MCF 10A (cell line): ENCODE measurements around the gene LRP1. TPM values are rescaled to one million over a fixed set of nuclear protein-coding genes. Genes with fewer than 3 reads are reported as not detected.
A peak's percentile ranks its signal among the peaks of the same experiment; 100 is the strongest.

Experiments
- BruUV-seq: library from RNA; stranded (reverse); fragments of 400-500 nt; replicated peaks from 2 replicates; lab custom pipeline; 2021; lab: Mats Ljungman, UMichigan
- CTCF ChIA-PET: fragments of 300-600 bp; sonication (Branson Sonifier 250); formaldehyde crosslinking; extraction: SDS; loops from one replicate; lab custom pipeline; 2021; ENCODE audit warnings: antibody characterized with exemption, inconsistent platforms; lab: Yijun Ruan, JAX
- POLR2A ChIA-PET: fragments of 300-600, 350-650 bp; sonication (Branson Sonifier 250); formaldehyde crosslinking; extraction: SDS; loops from one replicate; lab custom pipeline; 2020; ENCODE audit warnings: antibody characterized with exemption, inconsistent platforms; lab: Yijun Ruan, JAX
- DNase-seq: peaks from one replicate; pipeline ENCODE4 v3.0.0-alpha.2; 2018; ENCODE audit not compliant: unreplicated experiment
- H3K27ac Mint-ChIP-seq: one replicate; pipeline ENCODE4 v1.8.0; 2022; ENCODE audit warnings: mild to moderate bottlenecking, low read depth, mixed read lengths; ENCODE audit not compliant: unreplicated experiment
- H3K27me3 Mint-ChIP-seq: one replicate; pipeline ENCODE4 v1.8.0; 2022; ENCODE audit warnings: mixed read lengths; ENCODE audit not compliant: insufficient read depth, unreplicated experiment
- H3K36me3 Mint-ChIP-seq: one replicate; pipeline ENCODE4 v1.8.0; 2022; ENCODE audit warnings: mild to moderate bottlenecking, moderate library complexity, mixed read lengths; ENCODE audit not compliant: insufficient read depth, unreplicated experiment
- H3K4me1 Mint-ChIP-seq: one replicate; pipeline ENCODE4 v1.8.0; 2022; ENCODE audit warnings: mixed read lengths; ENCODE audit not compliant: insufficient read depth, unreplicated experiment
- H3K4me3 Mint-ChIP-seq: one replicate; pipeline ENCODE4 v1.8.0; 2022; ENCODE audit warnings: mild to moderate bottlenecking, moderate library complexity, mixed read lengths; ENCODE audit not compliant: unreplicated experiment
- H3K9me3 Mint-ChIP-seq: one replicate; pipeline ENCODE4 v1.8.0; 2022; ENCODE audit warnings: mixed read lengths; ENCODE audit not compliant: unreplicated experiment
- intact Hi-C: fragments of 100-400 bp; cut with micrococcal nuclease; formaldehyde crosslinking; loops from 2 replicates; pipeline ENCODE4 v1.14.1; 2022
- total RNA-seq: library from RNA; stranded (reverse); gene quantifications from 2 replicates; pipeline ENCODE4 v1.2.3, GENCODE V29; 2022
- TF ChIP-seq, protein P1 (sequence below): fragments of 200-600 bp; IDR thresholded peaks from one replicate; pipeline ENCODE4 v1.8.0; 2022; ENCODE audit warnings: antibody characterized with exemption, mild to moderate bottlenecking; ENCODE audit not compliant: unreplicated experiment

LRP1 gene
- total RNA-seq, 1 experiment from 2014 or later, result 18.9 TPM

DNA sequence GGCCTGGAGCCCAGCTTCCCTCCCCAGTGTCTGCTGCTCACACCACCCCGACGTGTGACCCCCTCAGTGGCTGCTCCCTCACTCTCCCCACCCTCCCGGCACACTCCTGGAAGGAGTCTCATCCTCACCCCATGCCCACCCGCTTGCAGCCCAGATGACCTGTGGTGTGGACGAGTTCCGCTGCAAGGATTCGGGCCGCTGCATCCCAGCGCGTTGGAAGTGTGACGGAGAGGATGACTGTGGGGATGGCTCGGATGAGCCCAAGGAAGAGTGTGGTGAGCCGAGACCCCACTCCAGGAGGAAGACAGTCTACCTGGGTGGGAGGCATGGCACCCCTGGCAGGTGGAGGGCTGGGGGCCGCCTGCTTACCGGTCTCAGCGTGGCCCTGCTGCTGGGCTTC, 73.3 kb downstream of the LRP1 start:
- H3K4me1 Mint-ChIP-seq, result no peaks in the 10 kb centered on the region
- TF ChIP-seq, protein P1, sequence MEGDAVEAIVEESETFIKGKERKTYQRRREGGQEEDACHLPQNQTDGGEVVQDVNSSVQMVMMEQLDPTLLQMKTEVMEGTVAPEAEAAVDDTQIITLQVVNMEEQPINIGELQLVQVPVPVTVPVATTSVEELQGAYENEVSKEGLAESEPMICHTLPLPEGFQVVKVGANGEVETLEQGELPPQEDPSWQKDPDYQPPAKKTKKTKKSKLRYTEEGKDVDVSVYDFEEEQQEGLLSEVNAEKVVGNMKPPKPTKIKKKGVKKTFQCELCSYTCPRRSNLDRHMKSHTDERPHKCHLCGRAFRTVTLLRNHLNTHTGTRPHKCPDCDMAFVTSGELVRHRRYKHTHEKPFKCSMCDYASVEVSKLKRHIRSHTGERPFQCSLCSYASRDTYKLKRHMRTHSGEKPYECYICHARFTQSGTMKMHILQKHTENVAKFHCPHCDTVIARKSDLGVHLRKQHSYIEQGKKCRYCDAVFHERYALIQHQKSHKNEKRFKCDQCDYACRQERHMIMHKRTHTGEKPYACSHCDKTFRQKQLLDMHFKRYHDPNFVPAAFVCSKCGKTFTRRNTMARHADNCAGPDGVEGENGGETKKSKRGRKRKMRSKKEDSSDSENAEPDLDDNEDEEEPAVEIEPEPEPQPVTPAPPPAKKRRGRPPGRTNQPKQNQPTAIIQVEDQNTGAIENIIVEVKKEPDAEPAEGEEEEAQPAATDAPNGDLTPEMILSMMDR, result no peak
- BruUV-seq, result no TSS peak
- intact Hi-C loops, result no loop called here
- no peak overlapping the region for H3K27ac Mint-ChIP-seq
- POLR2A ChIA-PET, result no interaction called here
- peaks cover 21% of the 10 kb centered on the region for H3K36me3 Mint-ChIP-seq
- H3K9me3 Mint-ChIP-seq, result no peaks in the 10 kb centered on the region
- no peak for DNase-seq
- H3K27me3 Mint-ChIP-seq, result no peaks in the 10 kb centered on the region
- CTCF ChIA-PET, result no interaction called here
- no peak overlapping the region for H3K4me3 Mint-ChIP-seq

DNA sequence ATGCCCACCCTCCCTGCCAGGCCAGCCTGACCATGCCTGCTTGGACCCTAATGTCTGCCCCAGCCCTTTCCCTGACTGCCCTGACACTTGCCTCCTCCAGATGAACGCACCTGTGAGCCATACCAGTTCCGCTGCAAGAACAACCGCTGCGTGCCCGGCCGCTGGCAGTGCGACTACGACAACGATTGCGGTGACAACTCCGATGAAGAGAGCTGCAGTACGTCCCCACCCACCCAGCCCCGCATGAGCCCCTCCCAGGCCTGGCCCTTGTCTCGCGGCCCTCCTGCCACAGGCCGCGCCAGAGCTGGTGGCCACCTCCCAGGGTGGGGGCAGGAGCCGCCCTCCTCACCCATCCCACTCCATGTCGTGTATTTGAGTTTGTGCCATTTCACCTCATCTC, 74.0 kb downstream of the LRP1 start:
- DNase-seq, result no peak
- Mint-ChIP-seq H3K36me3 (peaks cover 26% of the 10 kb centered on the region), H3K4me1 (no peaks in the 10 kb centered on the region), H3K4me3 (no peak overlapping the region), H3K9me3 (no peaks in the 10 kb centered on the region), H3K27ac (peak overlapping the region; percentile 57), H3K27me3 (no peaks in the 10 kb centered on the region)
- BruUV-seq, result no TSS peak
- POLR2A ChIA-PET, result no interaction called here
- intact Hi-C loops, result no loop called here
- CTCF ChIA-PET, result no interaction called here
- TF ChIP-seq, protein P1, result no peak

DNA sequence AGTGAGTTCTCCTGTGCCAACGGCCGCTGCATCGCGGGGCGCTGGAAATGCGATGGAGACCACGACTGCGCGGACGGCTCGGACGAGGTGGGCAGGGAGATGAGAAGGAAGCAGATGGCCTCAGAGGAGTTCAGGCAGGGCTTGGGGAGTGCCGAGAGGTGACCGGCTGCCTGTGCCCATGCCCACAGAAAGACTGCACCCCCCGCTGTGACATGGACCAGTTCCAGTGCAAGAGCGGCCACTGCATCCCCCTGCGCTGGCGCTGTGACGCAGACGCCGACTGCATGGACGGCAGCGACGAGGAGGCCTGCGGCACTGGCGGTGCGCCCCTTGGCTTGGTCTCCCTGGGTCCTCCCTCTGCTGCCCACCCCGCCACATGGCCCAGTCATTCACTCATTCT, 74.9 kb downstream of the LRP1 start:
- BruUV-seq, result no TSS peak
- intact Hi-C loops, result no loop called here
- no peak for DNase-seq
- Mint-ChIP-seq H3K27ac (peak overlapping the region; percentile 57), H3K9me3 (no peaks in the 10 kb centered on the region), H3K4me1 (no peaks in the 10 kb centered on the region), H3K27me3 (no peaks in the 10 kb centered on the region), H3K4me3 (no peak overlapping the region), H3K36me3 (peaks cover 32% of the 10 kb centered on the region)
- POLR2A ChIA-PET, result no interaction called here
- TF ChIP-seq, protein P1, result no peak
- CTCF ChIA-PET, result no interaction called here

DNA sequence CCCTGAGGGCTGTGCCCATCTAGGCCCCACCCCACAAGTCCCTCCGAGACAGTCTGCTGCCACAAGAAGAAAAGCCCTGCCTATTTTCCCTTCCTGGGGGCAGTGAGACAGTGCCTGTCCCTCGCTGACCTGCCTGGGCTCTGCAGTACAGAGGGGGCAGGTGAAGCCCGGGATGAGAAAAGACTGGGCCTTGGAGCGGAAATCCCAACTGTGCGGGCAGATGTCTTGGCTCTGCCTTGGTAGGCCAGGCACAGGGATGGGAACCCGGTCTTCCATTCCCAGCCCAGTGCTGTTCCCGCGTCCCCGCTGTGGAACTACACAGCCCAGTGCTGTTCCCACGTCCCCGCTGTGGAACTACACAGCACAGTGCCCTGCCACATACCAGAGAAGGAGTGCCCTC, 75.5 kb downstream of the LRP1 start:
- Mint-ChIP-seq H3K27ac (no peak overlapping the region), H3K9me3 (no peaks in the 10 kb centered on the region), H3K36me3 (peaks cover 32% of the 10 kb centered on the region), H3K27me3 (no peaks in the 10 kb centered on the region), H3K4me3 (no peak overlapping the region), H3K4me1 (no peaks in the 10 kb centered on the region)
- TF ChIP-seq, protein P1, result no peak
- intact Hi-C loops, result no loop called here
- DNase-seq, result no peak
- ChIA-PET POLR2A (no interaction called here), CTCF (no interaction called here)
- BruUV-seq, result no TSS peak
